NOMO-1 (cell line): Measurements from ENCODE around the gene POLK.
A peak's percentile ranks its signal among the peaks of the same experiment; 100 is the strongest.
"Not testable (repeated sequence)": the region's sequence is repeated elsewhere in the genome, so short reads cannot be mapped to it uniquely, and the experiment has no call there.

ENCODE experiments used
- DNase-seq, 2 experiments: peaks; one replicate each; lab custom pipeline; 2025; ENCODE audit not compliant: unreplicated experiment in 2 of 2; lab: John Stamatoyannopoulos, UW

POLK gene

GRCh38 chr5:75511435-75512382 is at the start of gene POLK, which contains the start of gene CERT1:
Gene POLK, plus strand, starts transcription at chr5:75511891.
Gene CERT1, minus strand, starts transcription at chr5:75511629. Its CDS starts 422 bp downstream, at chr5:75511207.
- peak; percentile 97 to 98 for DNase-seq

GRCh38 chr5:75463726-75464125 is 48.0 kb upstream of the POLK start:
- no peak for DNase-seq

DNA sequence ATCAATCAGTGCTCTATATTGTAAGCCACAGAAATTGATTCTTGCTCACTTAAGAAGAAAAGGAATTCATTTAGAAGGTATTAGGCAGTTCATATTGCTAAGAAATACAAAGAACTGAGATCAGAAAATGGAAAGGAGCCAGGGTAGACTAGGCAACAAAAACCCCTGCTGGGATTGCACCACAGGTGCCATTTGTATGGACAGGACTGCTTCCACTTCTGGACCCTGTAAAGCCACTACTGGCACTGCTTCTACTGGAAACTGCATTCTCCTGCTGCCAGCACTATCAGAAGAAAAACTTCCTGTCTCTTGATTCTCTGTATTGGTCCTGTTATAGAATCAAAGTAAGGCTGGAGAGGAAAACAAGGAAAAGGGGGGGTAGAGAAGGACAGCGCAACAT is 46.2 kb upstream of the POLK start:
- no peak for DNase-seq

- no peak for DNase-seq
Observed at GRCh38 chr5:75466006-75466716, 45.5 kb upstream of the POLK start.

DNA sequence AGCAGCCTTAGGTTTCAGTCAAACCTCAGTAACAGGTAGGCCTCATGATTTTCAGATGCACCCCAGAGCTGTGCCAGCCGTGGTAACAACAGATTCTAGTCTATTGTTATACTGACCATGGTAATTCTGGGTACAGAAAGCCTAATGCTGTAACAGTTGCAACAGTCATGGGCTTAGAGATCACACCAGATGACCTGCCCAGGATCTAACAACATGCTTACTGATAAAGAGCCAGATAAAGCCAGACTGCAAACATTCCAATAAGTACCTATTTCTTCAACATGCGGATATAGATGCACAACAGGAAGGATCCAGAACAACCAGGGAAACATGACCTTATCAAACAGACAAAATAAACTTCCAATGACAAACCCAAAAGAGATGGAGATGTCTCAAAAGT is 43.1 kb upstream of the POLK start:
- no peak for DNase-seq

DNA sequence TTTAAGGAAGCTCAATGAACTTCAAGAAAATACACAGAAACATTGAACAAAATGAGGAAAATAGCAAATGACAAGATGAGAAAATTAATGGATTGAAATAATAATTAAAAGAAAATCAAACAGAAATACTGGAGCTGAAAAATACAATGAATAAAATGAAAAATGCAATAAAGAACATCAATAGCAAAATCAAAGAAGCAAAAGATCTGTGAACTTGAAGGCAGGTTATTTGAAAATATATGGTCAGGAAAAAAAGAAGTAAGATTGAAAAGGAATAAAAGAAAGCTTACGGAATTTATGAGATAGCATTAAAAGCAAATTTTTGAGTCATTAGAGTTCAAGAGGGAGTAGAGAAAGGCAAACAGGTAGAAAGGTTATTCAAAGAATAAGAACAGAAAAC is 42.7 kb upstream of the POLK start:
- DNase-seq, result no peak

GRCh38 chr5:75471193-75471592 is 40.5 kb upstream of the POLK start:
- no peak for DNase-seq

DNA sequence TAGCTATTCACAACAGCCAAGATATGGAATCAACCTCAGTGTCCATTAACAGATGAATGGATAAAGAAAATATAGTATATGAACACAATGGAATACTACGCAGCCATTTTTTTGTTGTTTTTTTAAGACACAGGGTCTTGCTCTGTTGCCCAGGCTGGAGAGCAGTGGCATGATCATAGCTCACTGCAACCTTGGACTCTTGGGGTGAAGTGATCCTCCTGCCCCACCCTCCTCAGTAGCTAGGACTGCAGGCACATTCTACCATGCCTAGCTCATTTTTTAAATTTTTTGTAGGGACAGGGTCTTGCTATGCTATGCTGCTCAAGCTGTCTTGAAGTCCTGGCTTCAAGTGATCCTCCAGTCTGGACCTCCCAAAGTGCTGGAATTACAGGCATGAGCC is 38.7 kb upstream of the POLK start:
- DNase-seq, result no peak

GRCh38 chr5:75473463-75473862 is 38.2 kb upstream of the POLK start:
- no peak for DNase-seq

GRCh38 chr5:75475364-75475763 is 36.3 kb upstream of the POLK start:
- DNase-seq, result no peak

- no peak for DNase-seq
Observed at GRCh38 chr5:75481024-75481423, 30.7 kb upstream of the POLK start.

DNA sequence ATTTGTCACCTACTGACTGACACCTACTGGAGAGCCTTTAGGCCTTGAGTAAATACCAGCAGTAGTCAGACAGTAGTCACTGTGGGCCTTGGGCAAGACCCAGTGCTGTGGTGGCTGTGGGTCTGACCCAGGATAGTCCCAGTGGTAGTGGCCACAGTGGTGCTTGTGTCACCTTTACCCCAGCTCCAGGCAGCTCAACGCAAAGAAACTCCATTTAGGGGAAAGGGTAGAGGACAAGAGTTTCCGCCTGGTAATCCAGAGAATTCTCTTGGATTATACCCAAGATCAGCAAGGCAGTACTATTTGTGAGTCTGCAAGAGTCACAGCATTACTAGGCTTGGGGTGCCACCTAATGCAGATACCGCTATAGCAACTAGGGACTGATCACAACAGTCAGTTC is 29.2 kb upstream of the POLK start:
- DNase-seq, result no peak

- no peak for DNase-seq
Observed at GRCh38 chr5:75484605-75485004, 27.1 kb upstream of the POLK start.

- DNase-seq, result not testable (repeated sequence)
Observed at GRCh38 chr5:75489847-75490246, 21.8 kb upstream of the POLK start.

- DNase-seq, result no peak
Observed at GRCh38 chr5:75491621-75492020, 20.1 kb upstream of the POLK start.

- DNase-seq, result no peak
Observed at GRCh38 chr5:75496026-75496425, 15.7 kb upstream of the POLK start.

- no peak for DNase-seq
Observed at GRCh38 chr5:75498208-75498777, 13.4 kb upstream of the POLK start.

DNA sequence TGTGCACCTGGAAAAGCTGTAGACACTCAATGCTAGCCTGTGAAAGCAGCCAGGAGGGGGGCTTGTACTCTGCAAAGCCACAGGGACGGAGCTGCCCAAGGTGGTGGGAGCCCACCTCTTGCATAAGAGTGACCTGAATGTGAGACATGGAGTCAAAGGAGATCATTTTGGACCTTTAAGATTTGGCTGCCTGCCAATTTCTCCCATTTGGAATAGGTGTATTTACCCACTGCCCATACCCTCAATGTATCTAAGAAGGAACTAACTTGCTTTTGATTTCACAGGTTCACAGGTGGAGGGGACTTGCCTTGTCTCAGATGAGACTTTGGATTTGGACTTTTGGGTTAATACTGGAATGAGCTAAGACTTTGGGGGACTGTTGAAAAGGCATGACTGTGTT is 12.8 kb upstream of the POLK start:
- DNase-seq, result not testable (repeated sequence)

GRCh38 chr5:75505112-75505511 is 6.6 kb upstream of the POLK start:
- not testable (repeated sequence) for DNase-seq

GRCh38 chr5:75507841-75508240 is 3.9 kb upstream of the POLK start:
- no peak for DNase-seq

DNA sequence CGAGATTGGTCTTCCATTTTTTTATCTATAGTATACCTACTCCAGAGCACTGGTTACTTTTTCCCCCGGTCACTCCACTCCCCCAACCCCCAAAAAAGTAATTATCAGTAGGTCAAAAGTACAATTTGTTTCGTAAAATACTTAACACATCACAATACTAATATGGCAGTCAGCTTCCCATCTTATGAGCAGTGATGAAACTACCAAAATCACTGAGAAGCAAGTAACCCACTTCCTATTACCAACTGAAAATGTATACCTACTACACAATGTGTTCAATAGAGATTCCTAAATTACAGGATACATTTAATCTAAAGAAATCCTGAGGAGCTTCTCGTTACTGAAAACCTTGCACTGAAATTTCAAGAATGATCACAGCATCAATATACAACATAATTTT is 2.1 kb upstream of the POLK start:
- peak in 1 of 2 experiments; percentile 54 for DNase-seq
